ENCODE results near the gene HMG20A. TPM values are rescaled to one million over a fixed set of nuclear protein-coding genes. Genes with fewer than 3 reads are reported as not detected.

HMG20A gene
- total RNA-seq, 1 donor from 2014 or later: 49.4 TPM

DNA sequence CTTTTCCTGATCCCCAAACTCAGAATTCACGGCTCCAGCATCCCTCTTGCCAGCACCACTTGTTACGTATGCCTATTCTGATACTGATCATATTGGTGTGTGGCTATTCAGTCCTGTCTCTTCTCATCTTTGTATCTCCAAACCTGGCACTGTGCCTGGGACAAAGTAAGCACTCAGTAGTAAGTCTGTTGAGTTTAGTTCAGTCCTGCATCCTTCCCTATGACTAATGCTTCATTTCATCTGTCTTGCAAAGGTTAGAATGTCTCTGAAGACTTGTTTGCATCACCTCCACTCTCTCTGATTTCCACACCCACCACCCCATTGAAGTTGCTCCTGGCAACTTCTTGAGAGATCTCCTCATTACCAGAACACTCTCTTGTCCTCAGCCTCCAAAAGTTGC is 80.3 kb downstream of the HMG20A start:
- Histone ChIP-seq H3K27me3 (no peaks in the 10 kb centered on the region), H3K9me3 (no peaks in the 10 kb centered on the region), H3K36me3 (no peaks in the 10 kb centered on the region), H3K4me1 (peaks cover 33% of the 10 kb centered on the region), H3K27ac (no peak overlapping the region), H3K4me3 (no peak overlapping the region)
- no peak for DNase-seq (ENCODE audit: extremely low spot score in 2 of 2)
- intact Hi-C loops (cut with DNase I): no loop called here
- no peak for TF ChIP-seq POLR2A (IDR thresholded peaks at IDR 0.05)
- no peak for TF ChIP-seq POLR2AphosphoS5 (IDR thresholded peaks at IDR 0.05; ENCODE audit: insufficient read depth in 1 of 2, low read depth in 1 of 2)
- TF ChIP-seq, protein P1, sequence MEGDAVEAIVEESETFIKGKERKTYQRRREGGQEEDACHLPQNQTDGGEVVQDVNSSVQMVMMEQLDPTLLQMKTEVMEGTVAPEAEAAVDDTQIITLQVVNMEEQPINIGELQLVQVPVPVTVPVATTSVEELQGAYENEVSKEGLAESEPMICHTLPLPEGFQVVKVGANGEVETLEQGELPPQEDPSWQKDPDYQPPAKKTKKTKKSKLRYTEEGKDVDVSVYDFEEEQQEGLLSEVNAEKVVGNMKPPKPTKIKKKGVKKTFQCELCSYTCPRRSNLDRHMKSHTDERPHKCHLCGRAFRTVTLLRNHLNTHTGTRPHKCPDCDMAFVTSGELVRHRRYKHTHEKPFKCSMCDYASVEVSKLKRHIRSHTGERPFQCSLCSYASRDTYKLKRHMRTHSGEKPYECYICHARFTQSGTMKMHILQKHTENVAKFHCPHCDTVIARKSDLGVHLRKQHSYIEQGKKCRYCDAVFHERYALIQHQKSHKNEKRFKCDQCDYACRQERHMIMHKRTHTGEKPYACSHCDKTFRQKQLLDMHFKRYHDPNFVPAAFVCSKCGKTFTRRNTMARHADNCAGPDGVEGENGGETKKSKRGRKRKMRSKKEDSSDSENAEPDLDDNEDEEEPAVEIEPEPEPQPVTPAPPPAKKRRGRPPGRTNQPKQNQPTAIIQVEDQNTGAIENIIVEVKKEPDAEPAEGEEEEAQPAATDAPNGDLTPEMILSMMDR (IDR thresholded peaks at IDR 0.05): no peak

DNA sequence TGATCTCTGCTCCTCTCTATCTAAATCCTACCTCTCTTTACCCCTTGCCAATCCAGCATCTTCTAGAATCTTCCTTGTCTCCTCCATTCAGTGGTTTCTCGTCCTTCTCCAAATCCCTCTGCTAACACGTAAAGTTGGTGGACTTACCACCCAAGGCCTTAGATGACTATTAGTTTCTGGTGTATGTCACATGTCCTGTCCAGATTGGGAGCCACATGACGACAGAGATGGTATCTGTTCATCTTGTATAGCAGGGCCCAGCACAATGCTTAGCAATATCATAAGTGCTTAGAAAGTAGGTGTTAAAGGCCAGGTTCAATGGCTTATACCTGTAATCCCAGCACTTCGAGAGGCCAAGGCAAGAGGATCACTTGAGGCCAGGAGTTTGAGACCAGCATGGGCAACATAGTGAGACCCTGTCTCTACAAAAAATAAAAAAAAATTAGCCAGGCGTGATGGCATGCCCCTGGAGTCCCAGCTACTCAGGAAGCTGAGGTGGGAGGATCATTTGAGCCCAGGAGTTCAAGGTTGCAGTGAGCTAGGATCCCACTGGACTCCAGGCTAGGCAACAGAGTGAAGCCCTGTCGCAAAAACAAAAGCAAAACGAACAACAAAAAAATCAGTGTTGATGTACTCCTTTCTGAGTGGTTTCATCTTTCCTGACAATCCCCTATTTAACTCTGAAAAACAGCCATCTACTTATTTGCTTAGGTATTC is 81.8 kb downstream of the HMG20A start:
- Histone ChIP-seq H3K4me3 (no peak overlapping the region), H3K9me3 (no peaks in the 10 kb centered on the region), H3K27me3 (no peaks in the 10 kb centered on the region), H3K36me3 (no peaks in the 10 kb centered on the region), H3K4me1 (peaks cover 33% of the 10 kb centered on the region), H3K27ac (no peak overlapping the region)
- DNase-seq (ENCODE audit: extremely low spot score in 2 of 2): peak in 1 of 2 donors; percentile 49
- no peak for TF ChIP-seq POLR2AphosphoS5 (IDR thresholded peaks at IDR 0.05; ENCODE audit: insufficient read depth in 1 of 2, low read depth in 1 of 2)
- TF ChIP-seq, protein P1 (IDR thresholded peaks at IDR 0.05): no peak
- TF ChIP-seq POLR2A (IDR thresholded peaks at IDR 0.05): no peak
- intact Hi-C loops (cut with DNase I): no loop called here

DNA sequence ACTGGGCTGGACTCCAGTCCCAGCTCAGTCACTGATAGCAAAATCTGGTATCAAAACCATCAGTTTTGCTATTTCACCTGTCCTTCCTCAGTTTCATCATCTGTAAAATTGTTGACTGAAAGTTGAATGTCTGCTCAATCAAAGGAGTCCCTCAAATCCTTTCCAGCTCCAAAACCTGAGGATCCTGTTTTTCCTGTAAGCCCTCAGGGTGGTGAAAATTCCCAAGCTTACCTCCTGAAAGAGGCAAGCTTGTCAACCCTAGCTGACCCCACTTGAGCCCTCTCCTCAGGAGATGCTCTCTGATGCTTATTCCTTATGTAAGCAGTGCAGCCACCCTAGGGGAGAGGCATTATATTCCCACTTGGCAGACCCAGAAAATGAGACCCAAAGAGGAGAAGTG is 82.6 kb downstream of the HMG20A start:
- peaks cover 33% of the 10 kb centered on the region for H3K4me1 ChIP-seq

DNA sequence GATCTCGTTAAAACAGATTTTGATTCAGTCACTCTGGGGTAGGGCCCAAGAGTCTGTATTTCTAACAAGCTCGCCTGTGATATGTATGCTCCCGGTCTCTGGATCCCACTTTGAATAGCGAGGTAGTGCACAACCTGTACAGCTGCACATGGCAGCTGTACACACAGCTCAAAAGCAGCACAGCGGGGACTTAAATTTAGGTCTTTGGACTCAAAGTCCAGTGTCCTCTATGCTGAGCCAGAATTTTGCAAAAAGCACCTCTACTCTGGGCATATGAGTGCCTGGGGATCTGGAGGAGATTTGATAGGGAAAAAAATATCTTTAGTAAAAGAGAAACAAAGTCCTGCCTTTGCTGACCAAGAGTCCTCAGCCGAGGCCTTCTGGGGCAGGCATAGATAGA is 83.1 kb downstream of the HMG20A start:
- no peak for DNase-seq (ENCODE audit: extremely low spot score in 2 of 2)
- Histone ChIP-seq H3K27ac (no peak overlapping the region), H3K27me3 (no peaks in the 10 kb centered on the region), H3K4me3 (no peak overlapping the region), H3K9me3 (no peaks in the 10 kb centered on the region), H3K4me1 (peaks cover 33% of the 10 kb centered on the region), H3K36me3 (no peaks in the 10 kb centered on the region)
- intact Hi-C loops (cut with DNase I): no loop called here
- no peak for TF ChIP-seq POLR2A (IDR thresholded peaks at IDR 0.05)
- TF ChIP-seq, protein P1 (IDR thresholded peaks at IDR 0.05): no peak
- no peak for TF ChIP-seq POLR2AphosphoS5 (IDR thresholded peaks at IDR 0.05; ENCODE audit: insufficient read depth in 1 of 2, low read depth in 1 of 2)

More for the DNA sequence above, 82.6 kb downstream of the HMG20A start:
- no peak overlapping the region for H3K4me3 ChIP-seq
- intact Hi-C loops (cut with DNase I): no loop called here
- no peak for DNase-seq (ENCODE audit: extremely low spot score in 2 of 2)
- H3K9me3 ChIP-seq: no peaks in the 10 kb centered on the region
- no peak for TF ChIP-seq POLR2AphosphoS5 (IDR thresholded peaks at IDR 0.05; ENCODE audit: insufficient read depth in 1 of 2, low read depth in 1 of 2)
- TF ChIP-seq POLR2A (IDR thresholded peaks at IDR 0.05): no peak
- H3K36me3 ChIP-seq: no peaks in the 10 kb centered on the region
- H3K27ac ChIP-seq: no peak overlapping the region
- no peaks in the 10 kb centered on the region for H3K27me3 ChIP-seq

DNA sequence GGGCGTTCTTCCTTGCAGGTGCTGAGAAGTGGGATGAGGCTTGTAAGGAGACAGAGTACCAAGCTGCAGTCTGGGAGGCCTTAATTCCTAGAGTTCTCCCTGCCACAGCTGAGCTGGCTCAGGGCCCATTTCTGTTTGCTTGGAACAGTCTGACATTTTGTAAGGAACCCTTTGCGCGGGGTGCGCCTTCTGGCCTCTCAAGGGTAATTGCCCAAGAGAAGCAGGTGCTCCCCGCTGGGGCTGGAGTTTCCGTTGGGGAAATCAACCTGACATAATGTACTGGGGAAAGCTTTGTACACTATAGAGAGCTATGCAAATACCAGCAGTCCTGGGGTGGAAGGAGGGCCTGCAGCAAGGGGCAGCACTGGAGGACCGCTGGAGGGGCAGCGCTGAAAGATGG is 83.6 kb downstream of the HMG20A start:
- Histone ChIP-seq H3K27ac (no peak overlapping the region), H3K9me3 (no peaks in the 10 kb centered on the region), H3K4me1 (peaks cover 31% of the 10 kb centered on the region), H3K27me3 (no peaks in the 10 kb centered on the region), H3K36me3 (no peaks in the 10 kb centered on the region), H3K4me3 (no peak overlapping the region)
- TF ChIP-seq, protein P1 (IDR thresholded peaks at IDR 0.05): no peak
- TF ChIP-seq POLR2A (IDR thresholded peaks at IDR 0.05) (no peak), POLR2AphosphoS5 (IDR thresholded peaks at IDR 0.05; ENCODE audit: insufficient read depth in 1 of 2, low read depth in 1 of 2) (no peak)
- intact Hi-C loops (cut with DNase I): no loop called here
- peak in 1 of 2 donors; percentile 77 for DNase-seq (ENCODE audit: extremely low spot score in 2 of 2)
